ENCODE data around the gene TDRKH.

Gene TDRKH

DNA sequence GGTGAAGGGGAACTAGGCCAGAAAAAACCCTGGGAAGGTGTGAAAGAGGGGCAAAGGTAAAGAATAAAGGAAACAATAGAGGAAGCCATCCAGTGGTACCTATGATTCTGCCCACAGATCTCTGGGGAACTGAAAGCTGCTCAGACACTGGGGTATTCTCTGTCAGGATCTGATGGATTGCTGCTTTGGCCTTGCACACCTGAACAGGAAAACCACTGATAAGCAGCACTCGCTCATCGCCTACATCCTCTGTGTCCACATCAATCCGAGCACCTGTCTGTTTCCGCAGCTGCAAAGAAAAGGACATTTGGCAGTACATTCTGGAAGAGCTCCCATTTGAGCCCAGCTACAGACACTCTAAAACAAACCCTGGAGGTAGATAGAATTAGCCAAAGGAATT, 10.4 kb downstream of the TDRKH start:
- TF ChIP-seq CTCF (conservative IDR thresholded peaks at IDR 0.05) (no peak), ZFX (IDR thresholded peaks at IDR 0.05) (no peak)
- H3K27ac ChIP-seq, result no peak overlapping the region

- TF ChIP-seq CTCF (conservative IDR thresholded peaks at IDR 0.05) (no peak), ZFX (IDR thresholded peaks at IDR 0.05) (no peak)
- H3K27ac ChIP-seq, result no peak overlapping the region
These were observed 13.0 kb downstream of the TDRKH start for GRCh38 chr1:151777317-151777716.

- H3K27ac ChIP-seq, result peak overlapping the region; percentile 49; the same call in 1 of the 2 replicates
- TF ChIP-seq ZFX (IDR thresholded peaks at IDR 0.05), result no peak
- TF ChIP-seq CTCF (conservative IDR thresholded peaks at IDR 0.05), result no peak
These were observed 13.6 kb downstream of the TDRKH start for GRCh38 chr1:151776665-151777062.

GRCh38 chr1:151775894-151776664, 14.2 kb downstream of the TDRKH start:
- peak overlapping the region; percentile 49 for H3K27ac ChIP-seq
- TF ChIP-seq CTCF (conservative IDR thresholded peaks at IDR 0.05) (no peak), ZFX (IDR thresholded peaks at IDR 0.05) (no peak)

GRCh38 chr1:151774256-151774922, 15.9 kb downstream of the TDRKH start:
- H3K27ac ChIP-seq, result no peak overlapping the region; the same call in 1 of the 2 replicates
- no peak for TF ChIP-seq ZFX (IDR thresholded peaks at IDR 0.05)
- no peak for TF ChIP-seq CTCF (conservative IDR thresholded peaks at IDR 0.05)

DNA sequence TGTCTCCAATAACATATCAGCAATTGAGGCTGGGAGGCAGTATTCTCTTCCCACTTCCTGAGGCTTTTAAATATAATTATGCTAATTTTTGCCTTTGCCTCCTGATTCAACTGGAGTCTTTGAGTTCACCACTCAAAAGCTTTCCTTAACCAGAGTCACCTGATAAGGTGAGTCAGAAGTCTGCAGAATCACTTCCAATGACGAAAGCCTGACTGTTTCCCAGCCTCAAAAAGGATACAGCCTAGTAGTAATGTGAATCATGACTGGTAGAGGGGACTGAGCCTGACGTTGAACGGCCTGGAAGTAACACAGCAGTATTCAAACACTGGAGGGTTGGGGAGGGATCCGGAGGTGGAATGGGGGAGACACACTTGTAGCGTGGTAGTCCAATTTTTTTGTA, 16.6 kb downstream of the TDRKH start:
- TF ChIP-seq CTCF (conservative IDR thresholded peaks at IDR 0.05) (no peak), ZFX (IDR thresholded peaks at IDR 0.05) (no peak)
- no peak overlapping the region; the same call in 1 of the 2 replicates for H3K27ac ChIP-seq

GRCh38 chr1:151769270-151769669, 21.0 kb downstream of the TDRKH start:
- H3K27ac ChIP-seq, result peak overlapping the region; percentile 90

DNA sequence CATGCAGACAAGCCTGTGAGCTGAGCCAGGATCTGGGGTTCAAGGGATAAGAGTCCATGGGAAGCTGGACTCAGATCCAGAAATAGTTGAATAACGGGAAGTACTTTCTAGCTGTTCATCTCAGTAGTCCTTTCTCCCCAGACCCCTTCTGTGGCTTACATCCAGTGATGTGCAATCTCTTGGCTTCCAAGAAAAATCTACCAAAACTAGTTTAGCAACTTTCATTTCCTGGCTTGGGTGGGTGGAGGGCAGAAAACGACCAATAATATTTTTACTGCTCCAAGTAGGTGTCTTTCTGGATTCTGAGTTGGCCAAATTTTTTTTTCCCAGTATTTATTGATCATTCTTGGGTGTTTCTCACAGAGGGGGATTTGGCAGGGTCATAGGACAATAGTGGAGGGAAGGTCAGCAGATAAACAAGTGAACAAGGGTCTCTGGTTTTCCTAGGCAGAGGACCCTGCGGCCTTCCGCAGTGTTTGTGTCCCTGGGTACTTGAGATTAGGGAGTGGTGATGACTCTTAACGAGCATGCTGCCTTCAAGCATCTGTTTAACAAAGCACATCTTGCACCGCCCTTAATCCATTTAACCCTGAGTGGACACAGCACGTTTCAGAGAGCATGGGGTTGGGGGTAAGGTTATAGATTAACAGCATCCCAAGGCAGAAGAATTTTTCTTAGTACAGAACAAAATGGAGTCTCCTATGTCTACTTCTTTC, 21.8 kb downstream of the TDRKH start:
- peak overlapping the region; percentile 90 for H3K27ac ChIP-seq
